GM19240 (cell line): Measurements from ENCODE around the gene C16orf90.
"Not testable (repeated sequence)": the region's sequence is repeated elsewhere in the genome, so short reads cannot be mapped to it uniquely, and the experiment has no call there.

Experiments
- DNase-seq: peaks from one replicate; pipeline ENCODE4 v3.0.0; 2011; ENCODE audit warnings: low spot score; ENCODE audit not compliant: insufficient read length

The C16orf90 gene

DNA sequence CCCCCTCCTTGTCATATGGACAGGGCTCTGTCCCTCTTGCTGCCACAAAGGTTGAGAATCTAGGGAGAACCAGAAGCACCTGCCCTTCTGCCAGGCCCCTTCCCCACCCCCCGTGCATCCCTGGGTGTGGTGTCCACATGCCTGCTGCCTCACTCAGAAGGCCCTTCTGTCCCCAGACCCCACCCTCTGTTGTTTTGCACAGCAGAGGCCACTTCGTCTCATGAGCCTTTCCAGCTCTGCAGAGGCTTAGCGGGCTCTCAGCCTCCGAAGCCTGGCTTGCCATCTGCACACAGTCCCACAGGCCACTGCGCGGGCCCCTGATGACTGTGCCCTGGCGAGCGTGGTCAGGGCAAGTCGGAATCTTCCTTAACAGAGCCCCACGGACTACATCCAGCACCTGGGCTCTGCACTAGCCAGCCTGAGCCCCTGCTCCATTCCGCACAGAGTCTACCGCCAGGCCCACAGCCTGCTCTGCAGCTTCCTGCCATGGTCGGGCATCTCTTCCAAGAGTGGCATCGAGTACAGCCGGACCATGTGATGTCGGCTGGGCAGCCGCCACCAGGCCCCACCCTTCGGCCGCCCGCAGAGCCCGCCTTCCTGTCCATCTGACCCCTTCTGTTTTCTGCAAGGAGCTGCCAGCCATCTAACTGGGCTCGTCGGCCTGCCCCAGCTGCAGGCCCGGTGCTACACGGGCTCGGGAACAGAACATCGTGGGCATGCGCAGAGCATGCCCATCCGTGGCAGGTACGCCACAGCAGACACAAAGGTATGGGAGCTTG, 10.8 kb downstream of the C16orf90 start:
- DNase-seq, result no peak

DNA sequence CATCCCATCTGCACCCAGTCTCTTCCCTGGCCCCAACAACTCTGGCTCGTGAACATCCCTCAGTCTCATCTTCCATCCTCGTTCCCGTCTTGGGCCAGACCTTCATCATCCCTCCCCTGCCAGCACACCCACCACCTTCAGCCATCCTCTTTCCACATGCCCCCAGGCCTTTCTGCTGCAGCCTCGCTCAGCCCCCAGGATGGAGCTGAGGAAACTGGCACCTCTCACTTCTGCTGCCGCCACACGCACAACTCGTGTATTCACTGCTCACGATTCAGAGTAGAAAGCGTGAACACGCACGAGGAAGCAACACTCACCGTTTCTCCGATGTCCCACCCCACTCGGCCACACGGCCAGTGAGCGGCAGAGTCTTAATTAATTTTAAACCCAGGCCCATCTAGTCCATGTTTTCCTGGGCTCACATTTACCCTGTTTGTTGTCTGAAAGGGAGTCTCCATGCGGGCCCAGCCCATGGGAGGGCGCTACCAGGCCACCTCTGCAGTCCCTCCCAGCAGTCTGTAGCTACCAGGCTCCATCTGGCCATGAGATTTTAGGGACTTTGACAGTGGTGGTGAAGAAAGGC, 12.5 kb downstream of the C16orf90 start:
- DNase-seq, result no peak

- DNase-seq, result no peak
These were observed 13.3 kb downstream of the C16orf90 start for GRCh38 chr16:3481696-3482658.

- no peak for DNase-seq
These were observed 14.2 kb downstream of the C16orf90 start for GRCh38 chr16:3480901-3481695.

DNA sequence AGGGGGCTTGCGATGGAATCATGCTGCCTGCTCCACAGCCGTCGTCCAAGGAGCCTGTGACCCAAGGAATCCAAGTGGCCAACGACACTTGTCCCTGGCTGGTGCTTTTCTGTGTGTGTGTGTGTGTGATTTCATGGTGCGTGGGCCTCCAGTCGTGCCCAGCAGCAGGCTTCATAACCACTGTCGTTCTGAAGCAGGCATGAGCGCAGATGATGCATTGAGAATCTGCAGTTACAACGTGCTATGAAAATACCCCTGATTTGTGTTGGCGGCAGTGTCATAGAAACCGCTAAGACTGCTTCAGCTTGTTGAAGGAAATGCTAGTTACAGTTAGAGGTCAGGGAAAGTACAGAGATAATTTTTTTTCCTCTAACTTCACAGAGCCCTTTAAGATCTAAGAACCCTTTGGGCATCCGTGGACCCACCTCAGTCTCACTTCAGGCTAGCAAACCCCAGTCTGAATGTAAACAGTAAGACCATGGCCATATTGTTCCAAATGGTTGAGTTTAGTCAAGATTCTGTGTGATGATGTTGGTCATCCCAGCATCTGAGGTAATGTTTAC, 15.6 kb downstream of the C16orf90 start:
- no peak for DNase-seq

- DNase-seq, result no peak
These were observed 16.9 kb downstream of the C16orf90 start for GRCh38 chr16:3478242-3478925.

DNA sequence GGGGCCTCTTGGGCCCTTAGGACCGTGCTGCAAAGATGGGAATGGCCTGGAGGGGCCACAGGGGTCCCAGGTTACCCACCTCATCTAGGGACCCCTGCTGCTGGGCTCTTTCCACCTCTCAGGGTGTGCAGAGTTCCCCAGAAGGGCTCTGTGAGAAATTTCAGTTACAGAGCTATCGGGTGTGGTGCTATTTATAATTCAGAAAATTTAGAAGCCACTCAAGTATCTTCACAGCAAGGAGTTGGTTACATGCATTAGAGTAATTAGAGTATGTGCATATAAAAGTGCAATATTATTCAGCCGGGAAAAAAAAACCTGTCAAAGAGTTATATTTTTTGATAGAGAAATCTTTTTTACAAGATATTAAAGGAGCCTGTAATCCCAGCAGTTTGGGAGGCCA, 18.9 kb downstream of the C16orf90 start:
- no peak for DNase-seq

DNA sequence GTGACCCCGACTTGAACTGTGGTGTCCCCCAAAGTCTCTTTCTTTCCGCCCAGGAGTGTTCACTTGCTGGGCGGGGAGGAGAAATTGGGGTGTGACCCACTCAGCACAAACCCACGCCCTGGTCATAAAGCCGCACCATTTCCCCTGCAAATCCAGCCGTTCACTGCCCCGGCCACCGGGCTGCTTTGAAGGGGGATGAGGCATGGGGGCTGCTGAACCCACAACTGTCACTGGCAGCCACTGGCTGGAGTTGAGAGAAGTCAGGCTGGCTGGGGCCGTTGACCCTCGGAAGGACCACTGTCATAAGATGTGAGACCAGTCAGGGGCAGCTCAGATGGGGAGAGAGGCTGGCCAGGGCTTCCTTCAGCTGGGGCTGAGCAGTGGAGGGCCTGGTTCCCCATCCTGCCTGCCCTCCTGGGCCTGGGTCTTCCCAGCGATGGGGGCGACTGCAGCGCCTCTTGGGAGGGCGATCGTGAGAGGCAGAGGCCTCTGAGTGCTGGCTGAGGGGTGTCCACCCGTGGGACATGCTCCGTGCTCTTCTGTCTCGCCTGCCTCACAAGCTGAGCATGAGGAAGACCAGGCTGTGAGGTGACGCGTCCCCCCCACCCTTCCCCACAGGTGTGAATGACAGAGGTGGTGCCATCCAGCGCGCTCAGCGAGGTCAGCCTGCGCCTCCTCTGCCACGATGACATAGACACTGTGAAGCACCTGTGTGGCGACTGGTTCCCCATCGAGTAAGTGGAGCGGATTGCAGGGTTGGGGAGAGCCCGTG, 19.5 kb downstream of the C16orf90 start:
- DNase-seq, result no peak

DNA sequence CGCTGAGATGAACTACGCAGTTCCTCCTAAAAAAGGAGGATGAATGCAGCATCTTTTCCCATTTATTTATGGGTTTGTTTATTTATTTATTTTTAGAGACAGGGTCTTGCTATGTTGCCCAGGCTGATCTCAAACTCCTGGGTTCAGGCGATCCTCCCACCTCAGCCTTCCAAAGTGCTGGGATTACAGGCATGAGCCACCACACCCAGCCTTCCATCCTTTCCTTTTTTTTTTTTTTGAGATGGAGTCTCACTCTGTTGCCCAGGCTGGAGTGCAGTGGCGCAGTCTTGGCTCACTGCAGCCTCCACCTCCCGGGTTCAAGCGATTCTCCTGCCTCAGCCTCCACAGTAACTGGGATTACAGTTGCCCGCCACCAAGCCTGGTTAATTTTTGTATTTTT, 20.4 kb downstream of the C16orf90 start:
- DNase-seq, result not testable (repeated sequence)

DNA sequence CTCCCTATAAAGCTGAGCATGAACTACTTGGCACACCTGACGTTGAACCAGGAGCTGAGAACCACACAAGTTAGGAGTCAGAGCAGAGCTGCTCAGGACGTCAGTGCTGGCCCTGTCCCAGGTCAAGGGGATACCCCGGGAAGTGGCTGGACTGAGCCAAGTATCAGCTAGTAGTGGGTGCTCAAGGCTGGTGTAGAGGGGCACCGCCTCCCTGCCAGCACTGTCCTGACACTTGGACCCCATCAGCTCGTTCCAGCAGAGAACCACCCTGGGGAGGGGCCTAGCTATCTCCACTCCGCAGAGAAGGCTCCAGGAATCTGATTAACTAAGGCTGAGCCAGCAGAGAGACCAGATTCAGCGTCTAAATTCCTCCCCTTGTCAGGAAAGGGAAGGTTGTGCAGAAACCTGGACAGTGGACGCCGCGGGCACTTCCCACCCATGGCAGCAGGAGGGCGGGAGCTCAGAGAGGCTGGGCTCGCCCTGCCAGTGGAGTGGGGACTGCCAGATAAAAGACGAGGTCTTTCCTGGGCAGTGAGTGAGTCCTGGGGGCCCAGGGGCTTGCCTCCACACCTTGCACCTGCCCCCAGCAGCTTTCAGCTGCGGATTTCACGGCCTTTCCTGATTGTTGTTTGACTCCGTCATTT, 21.0 kb downstream of the C16orf90 start:
- no peak for DNase-seq

- not testable (repeated sequence) for DNase-seq
These were observed 21.7 kb downstream of the C16orf90 start for GRCh38 chr16:3473596-3473943.

- DNase-seq, result no peak
These were observed 22.3 kb downstream of the C16orf90 start for GRCh38 chr16:3472878-3473595.

- DNase-seq, result no peak
These were observed 23.6 kb downstream of the C16orf90 start for GRCh38 chr16:3471518-3472176.

DNA sequence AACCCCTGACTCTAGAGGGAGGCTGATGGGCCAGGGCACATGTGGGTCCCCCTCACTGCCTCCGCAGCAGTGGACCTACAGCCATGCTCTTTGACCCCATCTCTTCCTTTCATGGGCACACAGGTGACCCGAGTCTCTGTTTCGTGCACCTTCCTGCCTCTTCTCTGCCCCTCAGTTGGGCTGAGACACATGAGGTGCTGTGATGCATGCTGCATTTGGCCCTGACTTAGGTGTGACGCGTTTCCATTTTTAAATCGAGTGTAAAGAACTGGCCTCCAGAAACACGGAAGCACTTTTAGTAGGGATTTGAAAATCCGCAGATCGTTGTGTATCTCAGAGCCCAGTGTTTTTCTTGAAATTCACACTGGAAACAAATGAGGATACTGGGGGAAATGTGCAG, 24.6 kb downstream of the C16orf90 start:
- no peak for DNase-seq

- DNase-seq, result no peak
These were observed 25.6 kb downstream of the C16orf90 start for GRCh38 chr16:3469736-3470135.

DNA sequence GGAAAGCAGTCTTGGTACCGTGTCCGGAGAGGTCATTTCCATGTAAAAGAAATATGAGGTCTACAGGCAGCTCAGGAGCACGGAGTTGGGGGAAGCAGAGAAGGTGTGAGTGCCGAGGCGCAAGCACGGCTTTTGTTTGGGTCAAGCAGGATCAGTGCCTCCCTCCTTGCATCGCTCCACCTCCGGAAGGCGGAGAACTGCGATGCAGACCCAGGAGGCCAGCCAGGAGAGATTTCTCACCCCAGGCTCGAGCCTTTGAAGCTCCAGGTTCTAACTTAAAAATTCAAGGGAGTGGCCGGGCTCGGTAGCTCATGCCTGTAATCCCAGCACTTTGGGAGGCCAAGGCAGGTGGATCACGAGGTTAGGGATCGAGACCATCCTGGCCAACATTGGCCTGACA, 26.8 kb downstream of the C16orf90 start:
- DNase-seq, result no peak

DNA sequence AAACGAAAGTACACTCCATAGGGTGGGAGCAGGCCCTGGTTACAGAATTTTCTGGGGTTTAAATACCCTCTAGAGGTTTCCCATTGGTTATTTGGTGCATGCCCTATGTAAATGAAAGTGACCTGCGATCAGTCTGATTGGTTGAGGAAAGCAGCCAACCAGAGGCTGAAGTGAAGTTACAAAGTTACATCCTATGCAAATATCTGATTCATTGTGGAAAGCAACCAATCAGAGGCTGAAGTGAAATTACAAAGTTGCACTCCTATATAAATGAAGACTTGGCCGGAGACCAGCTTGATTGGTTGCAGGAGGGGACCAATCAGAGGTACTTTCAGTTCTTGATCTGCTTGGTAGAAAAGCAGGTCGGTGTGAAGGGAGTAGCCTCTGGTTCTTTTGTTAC, 27.4 kb downstream of the C16orf90 start:
- DNase-seq, result no peak

- DNase-seq, result no peak
These were observed 28.1 kb downstream of the C16orf90 start for GRCh38 chr16:3467182-3467581.
